H1 (cell line): ENCODE data around the gene PDE4D. TPM values are rescaled to one million over a fixed set of nuclear protein-coding genes. Genes with fewer than 3 reads are reported as not detected.
"Not testable (repeated sequence)": the region's sequence is repeated elsewhere in the genome, so short reads cannot be mapped to it uniquely, and the experiment has no call there.

Source experiments
- CTCF ChIA-PET: fragments of 300-600 bp; sonication (Branson Sonifier 250); formaldehyde crosslinking; loops from one replicate; lab custom pipeline; 2021; ENCODE audit not compliant: partially characterized antibody; lab: Charles Lee
- POLR2A ChIA-PET: fragments of 300-600 bp; sonication (Branson Sonifier 250); formaldehyde crosslinking; loops from one replicate; lab custom pipeline; 2021; ENCODE audit warnings: inconsistent platforms; ENCODE audit not compliant: partially characterized antibody; lab: Charles Lee
- DNase-seq, 2 experiments: peaks; one replicate each; pipeline versions ENCODE4 v3.0.0 to v3.0.0-alpha.2; 2010 to 2022; ENCODE audit warnings: low spot score in 2 of 2, low read depth in 1 of 2, mixed read lengths in 1 of 2
- FAIRE-seq: peaks from 2 replicates; lab custom pipeline; 2011; peaks lifted over from hg19 to GRCh38; lab: Jason Lieb, UNC
- H2AFZ ChIP-seq: 2 replicates; pipeline ENCODE4 v1.8.1; 2012; ENCODE audit warnings: low read length, inconsistent platforms
- H2AK5ac ChIP-seq: 2 replicates; pipeline ENCODE4 v1.6.1; 2013; ENCODE audit warnings: low read depth, low read length
- H2BK120ac ChIP-seq: replicated peaks from 2 replicates; pipeline ENCODE3; 2013; ENCODE audit warnings: low read depth, low read length, inconsistent platforms
- H2BK12ac ChIP-seq: 2 replicates; pipeline ENCODE4 v1.6.1; 2013; ENCODE audit warnings: low read depth, low read length
- H2BK15ac ChIP-seq: 2 replicates; pipeline ENCODE4 v1.6.1; 2013; ENCODE audit warnings: low read length
- H2BK20ac ChIP-seq: 2 replicates; pipeline ENCODE4 v1.6.1; 2013; ENCODE audit warnings: low read length
- H2BK5ac ChIP-seq: 2 replicates; pipeline ENCODE4 v1.6.1; 2013; ENCODE audit warnings: low read depth, low read length
- H3K14ac ChIP-seq: 2 replicates; pipeline ENCODE4 v1.6.1; 2013; ENCODE audit warnings: inconsistent platforms; ENCODE audit not compliant: insufficient read length
- H3K18ac ChIP-seq: 2 replicates; pipeline ENCODE4 v1.6.1; 2013; ENCODE audit warnings: low read length; ENCODE audit errors: extremely low read depth
- H3K23ac ChIP-seq: 2 replicates; pipeline ENCODE4 v1.6.1; 2013; ENCODE audit warnings: inconsistent platforms; ENCODE audit not compliant: insufficient read length
- H3K23me2 ChIP-seq: 2 replicates; pipeline ENCODE4 v1.6.1; 2013; ENCODE audit warnings: low read depth, low read length
- H3K27ac ChIP-seq: 2 replicates; pipeline ENCODE4 v1.6.1; 2011; ENCODE audit warnings: low read depth, low read length, inconsistent platforms
- H3K27me3 ChIP-seq, 4 experiments: replicated peaks in 1 of 4; 1 replicate in 1 of 4; 2 replicates in 3 of 4; pipeline versions ENCODE4 v1.6.1 to v1.8.1; 2011 to 2013; ENCODE audit warnings: low read length in 3 of 4, mild to moderate bottlenecking in 3 of 4, inconsistent platforms in 2 of 4, mixed read lengths in 2 of 4, moderate library complexity in 1 of 4; ENCODE audit not compliant: control insufficient read depth in 3 of 4, insufficient read depth in 3 of 4; ENCODE audit errors: extremely low read depth in 1 of 4
- H3K36me3 ChIP-seq, 4 experiments: 2 replicates each; pipeline versions ENCODE4 v1.6.1 to v1.8.1; 2011 to 2013; ENCODE audit warnings: mild to moderate bottlenecking in 4 of 4, low read length in 3 of 4, moderate library complexity in 2 of 4, control low read depth in 1 of 4, inconsistent platforms in 1 of 4; ENCODE audit not compliant: insufficient read depth in 4 of 4, control insufficient read depth in 2 of 4
- H3K4ac ChIP-seq: replicated peaks from 2 replicates; pipeline ENCODE3; 2013; ENCODE audit warnings: low read length, low read depth, mixed read lengths, inconsistent platforms; ENCODE audit not compliant: insufficient read length
- H3K4me1 ChIP-seq, 4 experiments: replicated peaks in 1 of 4; 1 replicate in 1 of 4; 2 replicates in 3 of 4; pipeline versions ENCODE4 v1.6.1 to v1.8.1; 2011 to 2013; ENCODE audit warnings: low read length in 3 of 4, inconsistent platforms in 2 of 4, mixed read lengths in 1 of 4; ENCODE audit not compliant: insufficient read depth in 4 of 4, control insufficient read depth in 3 of 4
- H3K4me2 ChIP-seq, 2 experiments: 2 replicates each; pipeline versions ENCODE4 v1.6.1 to v1.8.1; 2011 to 2013; ENCODE audit warnings: low read depth in 2 of 2, low read length in 2 of 2, control low read depth in 1 of 2, inconsistent platforms in 1 of 2, mild to moderate bottlenecking in 1 of 2; ENCODE audit not compliant: insufficient read depth in 1 of 2
- H3K4me3 ChIP-seq, 4 experiments: fragments of 200-600, 300-600 bp in 1 of 4; sonication (generic), shearing (Covaris generic), sonication (Bioruptor Twin) in 1 of 4; 2 replicates each; pipeline versions ENCODE4 v1.5.1 to v1.8.1; 2011 to 2016; ENCODE audit warnings: low read length in 4 of 4, low read depth in 3 of 4, control low read depth in 2 of 4, inconsistent platforms in 2 of 4, mild to moderate bottlenecking in 2 of 4, mixed read lengths in 1 of 4, moderate library complexity in 1 of 4; ENCODE audit not compliant: insufficient read depth in 2 of 4; ENCODE audit errors: extremely low read depth in 1 of 4
- H3K56ac ChIP-seq: replicated peaks from 2 replicates; pipeline ENCODE3; 2013; ENCODE audit warnings: low read depth, mild to moderate bottlenecking, mixed read lengths, low read length, inconsistent platforms; ENCODE audit not compliant: insufficient read length
- H3K79me1 ChIP-seq: 2 replicates; pipeline ENCODE4 v1.6.1; 2013; ENCODE audit warnings: low read depth, low read length, control low read depth
- H3K79me2 ChIP-seq, 2 experiments: 2 replicates each; pipeline versions ENCODE4 v1.6.1 to v1.8.1; 2012 to 2013; ENCODE audit warnings: low read length in 2 of 2, mild to moderate bottlenecking in 2 of 2, inconsistent platforms in 1 of 2; ENCODE audit not compliant: insufficient read depth in 2 of 2, control insufficient read depth in 1 of 2
- H3K9ac ChIP-seq, 4 experiments: replicated peaks in 1 of 4; 1 replicate in 1 of 4; 2 replicates in 3 of 4; pipeline versions ENCODE4 v1.6.1 to v1.8.1; 2011 to 2013; ENCODE audit warnings: low read depth in 3 of 4, low read length in 3 of 4, control low read depth in 2 of 4, mild to moderate bottlenecking in 2 of 4, moderate library complexity in 2 of 4, inconsistent platforms in 1 of 4; ENCODE audit errors: extremely low read depth in 1 of 4
- H3K9me3 ChIP-seq, 2 experiments: 2 replicates each; pipeline versions ENCODE4 v1.6.1 to v1.8.1; 2012 to 2013; ENCODE audit warnings: mild to moderate bottlenecking in 2 of 2, moderate library complexity in 2 of 2, control low read depth in 1 of 2, inconsistent platforms in 1 of 2, low read depth in 1 of 2, low read length in 1 of 2, mixed read lengths in 1 of 2; ENCODE audit not compliant: insufficient read depth in 2 of 2
- H4K20me1 ChIP-seq, 2 experiments: replicated peaks in 1 of 2; 2 replicates each; pipeline versions ENCODE3 to v1.8.1; 2011 to 2013; ENCODE audit warnings: inconsistent platforms in 2 of 2, low read length in 2 of 2, mild to moderate bottlenecking in 1 of 2; ENCODE audit not compliant: insufficient read depth in 2 of 2, control insufficient read depth in 1 of 2
- H4K5ac ChIP-seq: 2 replicates; pipeline ENCODE4 v1.6.1; 2013; ENCODE audit warnings: low read length, low read depth, mixed read lengths, inconsistent platforms; ENCODE audit not compliant: insufficient read length
- H4K8ac ChIP-seq: 2 replicates; pipeline ENCODE4 v1.8.0; 2013; ENCODE audit warnings: mild to moderate bottlenecking, moderate library complexity, low read length, inconsistent platforms; ENCODE audit not compliant: insufficient read depth; ENCODE audit errors: extremely low read depth
- H4K91ac ChIP-seq: replicated peaks from 2 replicates; pipeline ENCODE3; 2013; ENCODE audit warnings: low read length, mixed read lengths, inconsistent platforms; ENCODE audit not compliant: insufficient read length
- CEBPB ChIP-seq: IDR thresholded peaks from 2 replicates; pipeline ENCODE4 v1.6.1; 2012; ENCODE audit warnings: low read depth, low read length
- CHD2 ChIP-seq: IDR thresholded peaks from 2 replicates; pipeline ENCODE4 v1.6.1; 2012; ENCODE audit warnings: low read length, improper control_type of control experiment
- JUND ChIP-seq: IDR thresholded peaks from 2 replicates; pipeline ENCODE4 v1.6.1; 2011; ENCODE audit warnings: mild to moderate bottlenecking, improper control_type of control experiment, low read length
- SUZ12 ChIP-seq: fragments of 200-600 bp; sonication (generic); IDR thresholded peaks from 2 replicates; pipeline ENCODE4 v1.6.1; 2012; ENCODE audit warnings: mild to moderate bottlenecking, inconsistent platforms, low read length, moderate library complexity, mixed read lengths
- WGBS, 2 experiments: shearing (Covaris generic) in 1 of 2; methylation state at CpG; one replicate each; pipeline versions ENCODE4 v1.1.6 to v1.1.7; 2013 to 2015; ENCODE audit warnings: low lambda C conversion rate in 2 of 2, mixed read lengths in 2 of 2, inconsistent platforms in 1 of 2, low coverage in 1 of 2, missing lambda C conversion rate in 1 of 2; ENCODE audit not compliant: insufficient replicate concordance in 2 of 2, insufficient coverage in 1 of 2, insufficient read length in 1 of 2; ENCODE audit errors: extremely low coverage in 1 of 2, missing lambda C conversion rate in 1 of 2; 5-methylcytosine and 5-hydroxymethylcytosine counted together
- polyA plus RNA-seq, 7 experiments: library from polyadenylated mRNA; depleted of rRNA in 3 of 7; stranded (reverse) in 5 of 7; unstranded in 2 of 7; fragments of >200 nt in 5 of 7; fragments of 200-250 nt in 2 of 7; gene quantifications; 1 replicate in 5 of 7; 2 replicates in 1 of 7; 4 replicates in 1 of 7; pipeline versions ENCODE4 v1.2.1 to v1.2.3, GENCODE V29; 2011 to 2013; ENCODE audit warnings: missing spikeins in 2 of 7, mixed read lengths in 2 of 7
- total RNA-seq: library from RNA; stranded (reverse); fragmentation: NEBNext Ultra II Directional; extraction: Animal tissue kit (Norgen Biotek cat#: 25700); gene quantifications from 2 replicates; pipeline ENCODE4 v1.2.1, GENCODE V29; 2021

PDE4D gene
- total and polyA plus RNA-seq, 2 of the 8 experiments (the other 6 are each of a cell fraction or from before 2014, with no cell fraction given), result 2.3 to 3.7 TPM

GRCh38 chr5:59401637-59402036, 491.9 kb downstream of the PDE4D start (continued):
- TF ChIP-seq SUZ12 (no peak), CHD2 (no peak), CEBPB (no peak), JUND (no peak)
- TF ChIP-seq, all 59 proteins: peak for 0

DNA sequence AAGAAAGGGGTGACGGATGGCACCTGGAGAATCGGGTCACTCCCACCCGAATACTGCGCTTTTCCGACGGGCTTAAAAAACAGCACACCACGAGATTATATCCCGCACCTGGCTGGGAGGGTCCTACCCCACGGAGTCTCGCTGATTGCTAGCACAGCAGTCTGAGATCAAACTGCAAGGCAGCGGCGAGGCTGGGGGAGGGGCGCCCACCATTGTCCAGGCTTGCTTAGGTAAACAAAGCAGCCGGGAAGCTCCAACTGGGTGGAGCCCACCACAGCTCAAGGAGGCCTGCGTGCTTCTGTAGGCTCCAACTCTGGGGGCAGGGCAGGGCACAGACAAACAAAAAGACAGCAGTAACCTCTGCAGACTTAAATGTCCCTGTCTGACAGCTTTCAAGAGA, 498.6 kb downstream of the PDE4D start:
- H2AFZ ChIP-seq, result not testable (repeated sequence)

More for the DNA sequence above, 498.6 kb downstream of the PDE4D start:
- H2AK5ac ChIP-seq, H4K8ac ChIP-seq, H3K27ac ChIP-seq, H3K9ac ChIP-seq, H3K27me3 ChIP-seq, CTCF ChIA-PET, POLR2A ChIA-PET, H3K23ac ChIP-seq, H3K4me3 ChIP-seq, H3K79me1 ChIP-seq, H2BK120ac ChIP-seq, H4K20me1 ChIP-seq, H3K4me2 ChIP-seq, H3K4me1 ChIP-seq, H2BK15ac ChIP-seq, FAIRE-seq, H3K79me2 ChIP-seq, H4K91ac ChIP-seq, DNase-seq, H2BK20ac ChIP-seq, H3K56ac ChIP-seq, H4K5ac ChIP-seq, H2BK12ac ChIP-seq, H3K23me2 ChIP-seq, H3K14ac ChIP-seq, H3K36me3 ChIP-seq, H3K4ac ChIP-seq, H2BK5ac ChIP-seq, H3K18ac ChIP-seq: not testable (repeated sequence)
- 79% methylated on average over 5 of the region's 15 CpGs; no CpG with 5 or more reads in 1 of the 2 experiments for WGBS, 2 experiments
- H3K9me3 ChIP-seq, result peaks cover 6 to 12% of the 10 kb centered on the region in 2 experiments; a peak in 2 of 4 replicates
